Measurements from ENCODE around the gene MON1A.
"Not testable (repeated sequence)": the region's sequence is repeated elsewhere in the genome, so short reads cannot be mapped to it uniquely, and the experiment has no call there.

The MON1A gene

DNA sequence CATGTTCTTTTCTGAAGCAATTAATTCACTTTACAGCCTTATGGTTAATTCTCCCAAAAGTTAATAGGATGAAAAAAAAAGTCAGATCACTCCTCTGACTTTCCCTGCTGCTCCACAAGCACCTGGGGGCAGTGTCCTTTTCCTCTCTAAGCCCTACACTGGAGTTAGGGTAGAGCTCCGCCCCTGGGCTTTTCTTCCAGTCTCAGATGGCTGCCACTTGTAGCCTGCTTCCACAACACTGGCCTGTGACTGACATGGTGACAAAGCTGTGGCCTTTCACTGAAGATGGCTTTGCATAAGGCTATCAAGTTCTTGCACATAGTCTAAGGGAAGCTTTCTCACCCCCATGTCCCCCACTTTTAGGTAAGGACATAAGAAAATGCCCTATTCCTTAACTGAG, 1.3 kb upstream of the MON1A start:
- no peak for DNase-seq (ENCODE audit: low spot score)
- no peak overlapping the region for H3K27ac Mint-ChIP-seq
- H3K27me3 Mint-ChIP-seq (ENCODE audit: low read depth) = no peaks in the 10 kb centered on the region
- no peaks in the 10 kb centered on the region for H3K9me3 Mint-ChIP-seq
- no peaks in the 10 kb centered on the region for H3K36me3 Mint-ChIP-seq (ENCODE audit: low read depth)
- H3K4me3 Mint-ChIP-seq = peak overlapping the region; percentile 34
- peaks cover 16% of the 10 kb centered on the region for H3K4me1 Mint-ChIP-seq (ENCODE audit: low read depth)

DNA sequence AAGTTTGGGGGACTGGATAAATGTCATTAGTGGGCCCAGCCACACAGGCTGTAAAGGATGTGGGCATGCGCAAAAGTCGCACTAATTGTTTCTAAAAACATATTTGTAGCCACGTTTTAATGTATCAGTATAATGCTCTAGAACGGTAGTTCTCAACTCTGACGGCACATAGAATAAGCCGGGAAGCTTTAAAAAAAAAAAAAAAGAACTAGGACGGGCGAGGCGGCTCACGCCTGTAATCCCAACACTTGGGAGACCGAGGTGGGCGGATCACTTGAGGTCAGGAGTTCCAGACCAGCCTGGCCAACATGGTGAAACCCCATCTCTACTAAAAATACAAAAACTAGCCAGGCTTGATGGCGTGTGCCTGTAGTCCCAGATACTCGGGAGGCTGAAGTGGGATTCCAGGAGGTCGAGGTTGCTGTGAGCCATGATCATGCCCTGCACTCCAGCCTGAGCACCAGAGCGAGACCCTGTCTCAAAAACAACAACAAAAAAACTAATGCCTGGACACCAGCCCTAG, 618 bp upstream of the MON1A start:
- H3K9me3 Mint-ChIP-seq = no peaks in the 10 kb centered on the region
- no peaks in the 10 kb centered on the region for H3K36me3 Mint-ChIP-seq (ENCODE audit: low read depth)
- H3K4me1 Mint-ChIP-seq (ENCODE audit: low read depth) = peaks cover 18% of the 10 kb centered on the region
- H3K27me3 Mint-ChIP-seq (ENCODE audit: low read depth) = no peaks in the 10 kb centered on the region
- peak overlapping the region; percentile 74 for H3K27ac Mint-ChIP-seq
- H3K4me3 Mint-ChIP-seq = peak overlapping the region; percentile 86
- DNase-seq (ENCODE audit: low spot score) = no peak

DNA sequence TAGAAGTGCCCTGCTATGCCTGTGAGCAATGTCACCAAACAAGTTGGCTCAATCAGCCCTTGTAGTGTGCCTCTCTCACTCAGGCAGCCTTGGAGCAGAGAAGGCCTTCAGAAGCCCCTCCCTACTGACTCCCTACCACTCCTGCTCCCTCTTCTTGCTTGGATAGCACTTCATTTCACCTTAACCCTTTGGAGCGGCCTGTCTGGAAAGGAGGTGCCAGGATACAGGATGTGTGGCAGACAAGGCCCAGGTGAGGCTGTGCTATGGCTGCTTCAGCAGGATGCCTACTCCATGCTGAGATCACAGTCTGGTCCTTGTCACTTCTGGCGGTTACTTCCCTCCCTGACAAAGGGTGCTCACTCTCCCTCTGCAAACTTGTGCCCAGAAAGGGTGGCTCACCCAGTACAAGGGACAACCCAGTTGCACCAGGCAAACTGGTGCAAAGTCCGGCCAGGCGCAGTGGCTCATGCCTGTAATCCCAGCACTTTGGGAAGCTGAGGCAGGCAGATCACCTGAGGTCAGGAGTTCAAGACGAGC, 1.1 kb downstream of the MON1A start:
- H3K4me3 Mint-ChIP-seq = peak overlapping the region; percentile 86
- H3K36me3 Mint-ChIP-seq (ENCODE audit: low read depth) = no peaks in the 10 kb centered on the region
- H3K4me1 Mint-ChIP-seq (ENCODE audit: low read depth) = peaks cover 18% of the 10 kb centered on the region
- no peaks in the 10 kb centered on the region for H3K27me3 Mint-ChIP-seq (ENCODE audit: low read depth)
- no peaks in the 10 kb centered on the region for H3K9me3 Mint-ChIP-seq
- H3K27ac Mint-ChIP-seq = no peak overlapping the region
- no peak for DNase-seq (ENCODE audit: low spot score)

DNA sequence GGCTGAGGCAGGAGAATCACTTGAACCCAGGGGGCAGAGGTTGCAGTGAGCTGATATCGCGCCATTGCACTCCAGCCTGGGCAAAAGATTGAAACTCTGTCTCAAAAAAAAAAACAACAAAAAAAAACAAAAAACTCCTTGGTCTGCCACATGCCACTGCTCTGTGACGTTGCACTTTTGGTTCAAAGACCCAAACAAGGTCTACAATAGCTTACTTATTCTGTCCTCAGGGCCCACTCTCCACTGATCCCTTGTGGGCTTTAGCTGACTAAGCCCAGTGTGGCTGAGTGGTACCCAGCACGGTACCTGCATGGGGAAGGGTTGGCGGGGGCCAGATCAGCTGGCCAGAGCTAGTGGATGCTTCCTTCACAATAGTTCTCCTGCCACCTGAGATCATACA, 1.8 kb downstream of the MON1A start:
- H3K36me3 Mint-ChIP-seq (ENCODE audit: low read depth) = no peaks in the 10 kb centered on the region
- H3K4me3 Mint-ChIP-seq = no peak overlapping the region
- DNase-seq (ENCODE audit: low spot score) = no peak
- H3K27me3 Mint-ChIP-seq (ENCODE audit: low read depth) = no peaks in the 10 kb centered on the region
- no peak overlapping the region for H3K27ac Mint-ChIP-seq
- no peaks in the 10 kb centered on the region for H3K9me3 Mint-ChIP-seq
- H3K4me1 Mint-ChIP-seq (ENCODE audit: low read depth) = peaks cover 18% of the 10 kb centered on the region

DNA sequence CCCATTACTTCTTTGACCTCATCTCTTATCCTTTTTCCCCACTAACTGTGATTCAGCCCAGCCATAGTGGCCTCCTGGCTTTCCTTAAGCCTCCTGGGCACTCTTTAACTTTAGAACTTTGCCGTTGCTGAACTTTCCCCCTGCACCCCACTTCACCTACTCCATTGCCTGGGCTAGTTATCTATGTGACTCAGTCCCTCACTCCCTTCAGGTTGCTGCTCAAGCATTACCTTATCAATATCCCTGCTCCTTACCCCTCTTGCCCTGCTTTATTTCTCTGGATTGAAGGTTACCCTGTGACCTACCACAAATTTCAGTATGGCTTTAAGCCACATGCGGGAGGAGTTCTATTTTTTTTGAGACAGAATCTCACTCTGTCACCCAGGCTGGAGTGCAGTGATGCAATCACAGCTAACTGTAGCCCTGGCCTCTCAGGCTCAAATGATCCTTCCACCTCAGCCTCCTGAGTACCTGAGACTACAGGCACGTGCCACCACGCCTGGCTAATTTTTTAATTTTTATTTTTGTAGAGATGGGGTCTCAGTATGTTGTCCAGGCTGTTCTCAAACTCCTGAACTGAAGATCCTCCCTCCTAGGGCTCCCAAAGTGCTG, 3.4 kb downstream of the MON1A start:
- no peak for DNase-seq (ENCODE audit: low spot score)
- Mint-ChIP-seq H3K36me3 (ENCODE audit: low read depth) (no peaks in the 10 kb centered on the region), H3K4me1 (ENCODE audit: low read depth) (peaks cover 17% of the 10 kb centered on the region), H3K27me3 (ENCODE audit: low read depth) (no peaks in the 10 kb centered on the region), H3K9me3 (no peaks in the 10 kb centered on the region), H3K27ac (no peak overlapping the region), H3K4me3 (no peak overlapping the region)

DNA sequence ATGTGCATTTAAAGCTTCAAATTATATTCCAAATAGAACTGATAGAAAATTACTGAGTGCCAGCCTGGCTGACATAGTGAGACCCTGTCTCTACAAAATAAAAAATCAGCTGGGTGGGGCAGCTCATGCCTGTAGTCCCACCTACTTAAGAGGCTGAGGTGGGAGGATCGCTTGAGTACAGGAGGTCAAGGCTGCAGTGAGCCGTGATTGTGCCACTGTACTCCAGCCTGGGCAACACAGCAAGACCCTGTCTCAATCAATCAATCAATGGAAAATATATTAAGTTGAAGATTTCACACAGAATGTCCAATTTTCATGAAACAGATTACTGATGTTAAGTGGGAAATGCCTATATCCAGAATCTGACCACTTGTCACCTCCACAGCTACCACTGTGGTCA, 4.1 kb downstream of the MON1A start:
- DNase-seq (ENCODE audit: low spot score) = no peak
- no peak overlapping the region for H3K27ac Mint-ChIP-seq
- peaks cover 15% of the 10 kb centered on the region for H3K4me1 Mint-ChIP-seq (ENCODE audit: low read depth)
- no peaks in the 10 kb centered on the region for H3K27me3 Mint-ChIP-seq (ENCODE audit: low read depth)
- no peaks in the 10 kb centered on the region for H3K9me3 Mint-ChIP-seq
- H3K36me3 Mint-ChIP-seq (ENCODE audit: low read depth) = no peaks in the 10 kb centered on the region
- H3K4me3 Mint-ChIP-seq = no peak overlapping the region

DNA sequence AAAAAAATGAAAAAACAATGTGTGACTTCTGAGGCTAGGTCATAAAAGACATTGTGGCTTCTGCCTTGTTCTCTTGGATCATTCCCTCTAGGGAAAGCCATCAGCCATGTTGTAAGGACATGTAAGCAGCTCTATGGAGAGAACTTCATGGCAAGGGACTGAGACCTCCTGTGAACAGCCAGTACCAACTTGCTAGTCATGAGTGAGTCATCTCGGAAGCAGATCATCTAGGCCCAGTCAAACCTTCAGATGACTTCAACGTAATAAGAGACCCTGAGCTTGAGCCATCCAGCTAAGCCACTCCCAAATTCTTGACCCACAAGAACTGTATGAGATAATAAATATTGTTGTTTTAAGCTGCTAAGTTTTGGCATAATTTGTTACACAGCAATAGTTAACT, 4.9 kb downstream of the MON1A start:
- H3K27me3 Mint-ChIP-seq (ENCODE audit: low read depth) = no peaks in the 10 kb centered on the region
- H3K4me1 Mint-ChIP-seq (ENCODE audit: low read depth) = peaks cover 11% of the 10 kb centered on the region
- no peak for DNase-seq (ENCODE audit: low spot score)
- no peak overlapping the region for H3K4me3 Mint-ChIP-seq
- H3K27ac Mint-ChIP-seq = no peak overlapping the region
- H3K9me3 Mint-ChIP-seq = no peaks in the 10 kb centered on the region
- no peaks in the 10 kb centered on the region for H3K36me3 Mint-ChIP-seq (ENCODE audit: low read depth)

DNA sequence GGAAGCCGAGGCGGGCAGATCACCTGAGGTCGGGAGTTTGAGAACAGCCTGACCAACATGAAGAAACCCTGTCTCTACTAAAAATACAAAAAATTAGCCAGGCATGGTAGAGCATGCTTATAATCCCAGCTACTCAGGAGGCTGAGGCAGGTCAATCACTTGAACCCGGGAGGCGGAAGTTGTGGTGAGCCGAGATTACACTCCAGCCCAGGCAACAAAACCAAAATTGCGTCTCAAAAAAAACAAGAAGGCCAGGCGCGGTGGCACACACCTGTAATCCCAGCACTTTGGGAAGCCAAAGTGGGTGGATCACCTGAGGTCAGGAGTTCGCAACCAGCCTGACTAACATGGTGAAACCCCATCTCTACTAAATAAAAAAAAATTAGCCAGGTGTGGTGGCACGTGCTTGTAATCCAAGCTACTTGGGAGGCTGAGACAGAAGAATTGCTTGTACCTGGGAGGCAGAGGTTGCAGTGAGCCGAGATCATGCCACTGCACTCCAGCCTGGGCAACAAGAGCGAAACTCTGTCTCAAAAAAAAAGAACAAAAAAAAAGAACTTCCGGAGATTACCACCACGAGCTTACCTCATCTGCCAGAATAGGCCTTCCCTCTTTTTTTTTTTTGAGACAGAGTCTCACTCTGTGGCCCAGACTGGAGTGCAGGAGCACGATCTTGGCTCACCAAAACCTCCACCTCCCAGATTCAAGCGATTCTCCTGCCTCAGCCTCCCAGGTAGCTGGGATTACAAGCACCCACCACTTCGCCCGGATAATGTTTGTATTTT, 11.6 kb downstream of the MON1A start:
- H3K4me1 Mint-ChIP-seq (ENCODE audit: low read depth); H3K27me3 Mint-ChIP-seq (ENCODE audit: low read depth); H3K4me3 Mint-ChIP-seq; H3K27ac Mint-ChIP-seq; H3K9me3 Mint-ChIP-seq; H3K36me3 Mint-ChIP-seq (ENCODE audit: low read depth); DNase-seq (ENCODE audit: low spot score): not testable (repeated sequence)

DNA sequence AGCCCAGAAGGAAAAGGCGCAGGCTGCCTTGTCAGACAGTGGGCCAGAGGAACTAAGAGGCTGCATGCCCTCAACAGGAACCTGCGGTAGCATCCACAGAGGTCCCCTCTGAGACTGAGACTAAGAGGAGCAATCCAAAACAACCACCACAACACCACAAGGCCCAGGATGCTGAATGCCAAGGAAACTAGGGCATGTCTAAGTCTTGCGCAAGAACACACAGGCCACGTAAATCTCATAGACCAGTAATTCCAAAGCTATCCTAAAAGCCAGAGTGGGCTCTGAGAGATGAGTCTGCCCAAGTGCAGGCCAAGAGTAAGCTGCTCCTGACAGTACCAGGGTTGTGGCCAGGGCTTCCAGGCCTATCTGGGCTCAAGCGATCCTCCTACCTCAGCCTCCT, 12.9 kb downstream of the MON1A start:
- Mint-ChIP-seq H3K36me3 (ENCODE audit: low read depth) (peaks cover 5% of the 10 kb centered on the region), H3K9me3 (no peaks in the 10 kb centered on the region), H3K27ac (no peak overlapping the region), H3K4me3 (no peak overlapping the region), H3K27me3 (ENCODE audit: low read depth) (no peaks in the 10 kb centered on the region), H3K4me1 (ENCODE audit: low read depth) (no peaks in the 10 kb centered on the region)
- no peak for DNase-seq (ENCODE audit: low spot score)

DNA sequence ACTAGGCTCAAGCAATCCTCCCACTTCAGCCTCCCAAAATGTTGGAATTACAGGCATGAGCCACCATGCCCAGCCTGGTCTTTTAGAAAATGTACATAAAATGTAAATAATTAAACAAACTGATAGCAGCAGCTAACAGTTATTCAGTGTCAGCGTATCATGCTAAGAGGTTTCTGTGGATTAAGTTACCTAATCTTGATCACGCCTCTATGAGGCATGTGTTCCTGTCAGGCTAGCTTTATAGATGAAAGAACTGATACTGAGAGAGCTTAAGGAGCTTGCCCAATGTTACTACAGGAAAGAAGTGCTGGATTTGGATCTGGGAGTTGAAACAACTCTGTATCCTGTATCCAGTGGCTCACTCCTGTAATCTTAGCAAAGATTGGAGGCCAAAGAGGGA, 14.7 kb downstream of the MON1A start:
- H3K27ac Mint-ChIP-seq = no peak overlapping the region
- H3K4me1 Mint-ChIP-seq (ENCODE audit: low read depth) = no peaks in the 10 kb centered on the region
- H3K9me3 Mint-ChIP-seq = no peaks in the 10 kb centered on the region
- peaks cover 11% of the 10 kb centered on the region for H3K36me3 Mint-ChIP-seq (ENCODE audit: low read depth)
- H3K4me3 Mint-ChIP-seq = no peak overlapping the region
- no peak for DNase-seq (ENCODE audit: low spot score)
- H3K27me3 Mint-ChIP-seq (ENCODE audit: low read depth) = no peaks in the 10 kb centered on the region

DNA sequence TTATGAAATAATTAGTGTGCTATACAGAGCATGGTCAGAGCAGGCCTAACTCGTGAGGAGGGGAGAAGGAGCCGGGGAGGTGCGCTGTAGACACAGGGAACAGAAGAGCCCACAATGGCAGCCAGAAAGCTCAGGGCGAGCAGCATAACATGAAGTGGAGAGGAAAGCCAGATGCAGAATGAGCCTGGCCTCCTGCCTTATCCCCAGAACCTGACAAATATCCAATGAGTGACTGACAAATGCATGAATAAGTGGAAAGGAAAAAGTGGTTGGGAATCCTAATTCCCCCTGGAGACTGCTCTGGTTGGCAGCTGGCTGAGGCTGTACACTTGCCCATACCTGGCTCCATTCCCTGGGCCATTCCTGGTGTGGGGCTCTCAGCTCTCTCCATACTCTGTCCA, 16.7 kb downstream of the MON1A start:
- Mint-ChIP-seq H3K4me3 (no peak overlapping the region), H3K27ac (no peak overlapping the region), H3K36me3 (ENCODE audit: low read depth) (peaks cover 13% of the 10 kb centered on the region), H3K27me3 (ENCODE audit: low read depth) (no peaks in the 10 kb centered on the region), H3K9me3 (no peaks in the 10 kb centered on the region), H3K4me1 (ENCODE audit: low read depth) (no peaks in the 10 kb centered on the region)
- no peak for DNase-seq (ENCODE audit: low spot score)

DNA sequence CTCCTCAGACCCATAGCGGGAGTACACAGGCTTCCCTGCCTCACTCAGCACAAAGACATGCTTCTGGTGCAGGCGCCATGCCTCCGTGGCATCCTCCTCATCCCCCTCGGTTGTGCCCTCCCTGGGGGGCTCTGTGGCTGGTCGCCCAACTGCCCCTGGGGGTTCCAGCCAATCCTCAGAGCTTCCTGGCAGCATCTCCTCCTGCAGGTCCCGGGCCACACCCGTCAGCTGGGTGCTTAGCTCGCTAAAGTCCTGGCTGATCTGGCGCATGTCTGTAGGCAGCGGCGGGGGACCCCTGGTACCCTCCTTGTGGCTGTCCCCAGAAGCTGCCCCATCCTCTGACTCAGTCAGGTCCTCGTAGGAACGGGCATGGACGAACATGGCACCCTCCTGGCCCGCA, 18.0 kb downstream of the MON1A start:
- Mint-ChIP-seq H3K9me3 (no peaks in the 10 kb centered on the region), H3K4me3 (no peak overlapping the region), H3K27ac (no peak overlapping the region), H3K36me3 (ENCODE audit: low read depth) (peaks cover 12% of the 10 kb centered on the region), H3K27me3 (ENCODE audit: low read depth) (no peaks in the 10 kb centered on the region), H3K4me1 (ENCODE audit: low read depth) (peaks cover under 1% of the 10 kb centered on the region)
- DNase-seq (ENCODE audit: low spot score) = no peak

DNA sequence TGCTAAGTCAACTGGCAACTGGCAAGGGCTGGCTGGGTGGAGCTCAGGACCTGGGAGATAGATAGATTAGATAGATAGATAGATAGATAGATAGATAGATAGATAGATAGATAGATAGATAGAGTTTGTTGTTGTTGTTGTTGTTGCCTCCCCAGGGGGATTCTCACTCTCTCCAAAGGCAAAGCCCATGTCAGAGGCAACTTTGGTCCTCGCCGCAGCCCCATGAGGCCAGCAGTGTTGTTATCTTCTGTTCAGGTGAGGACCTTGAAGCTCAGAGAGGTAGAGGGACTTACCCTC, 18.5 kb downstream of the MON1A start:
- Mint-ChIP-seq H3K4me3 (no peak overlapping the region), H3K4me1 (ENCODE audit: low read depth) (peaks cover 3% of the 10 kb centered on the region), H3K9me3 (no peaks in the 10 kb centered on the region), H3K27me3 (ENCODE audit: low read depth) (no peaks in the 10 kb centered on the region), H3K27ac (no peak overlapping the region), H3K36me3 (ENCODE audit: low read depth) (peaks cover 12% of the 10 kb centered on the region)
- DNase-seq (ENCODE audit: low spot score) = no peak

DNA sequence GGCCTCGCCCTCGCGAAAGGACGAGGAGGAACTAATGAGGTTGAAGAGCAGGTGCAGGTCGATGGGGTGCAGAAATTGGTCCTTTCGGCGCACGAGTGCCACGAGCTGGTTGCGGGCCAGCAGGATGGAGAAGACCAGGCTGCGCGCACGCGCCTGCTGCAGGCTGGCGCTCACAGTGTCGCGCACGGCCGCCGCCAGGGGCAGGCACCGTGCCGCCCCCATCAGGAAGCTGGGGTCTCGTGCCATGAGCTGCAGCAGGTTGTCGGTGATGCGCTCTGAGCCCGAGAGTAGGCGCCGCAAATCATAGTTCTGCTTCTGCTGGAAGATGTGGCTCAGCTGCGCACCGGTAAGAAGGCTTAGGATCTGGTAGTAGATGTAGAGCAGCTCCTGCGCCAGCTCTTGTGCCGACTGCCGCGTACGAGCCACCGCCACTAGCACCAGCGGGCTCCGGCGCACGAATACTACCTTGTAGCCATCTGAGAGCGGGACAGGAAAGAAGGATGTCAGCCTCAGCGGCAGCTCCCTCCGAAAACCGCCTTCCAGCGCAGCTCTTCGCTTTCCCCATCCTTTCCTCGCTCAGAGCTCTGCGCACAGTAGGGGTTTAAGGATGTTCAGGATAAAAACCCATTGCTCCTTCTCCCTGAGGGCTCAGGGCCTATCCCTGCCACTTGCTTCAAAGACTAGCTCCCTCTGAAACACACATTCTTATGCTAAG, 19.0 kb downstream of the MON1A start:
- peaks cover 8% of the 10 kb centered on the region for H3K4me1 Mint-ChIP-seq (ENCODE audit: low read depth)
- peaks cover 12% of the 10 kb centered on the region for H3K36me3 Mint-ChIP-seq (ENCODE audit: low read depth)
- H3K4me3 Mint-ChIP-seq = no peak overlapping the region
- H3K27me3 Mint-ChIP-seq (ENCODE audit: low read depth) = no peaks in the 10 kb centered on the region
- no peak overlapping the region for H3K27ac Mint-ChIP-seq
- no peak for DNase-seq (ENCODE audit: low spot score)
- H3K9me3 Mint-ChIP-seq = no peaks in the 10 kb centered on the region

Measured in T-helper 2 cell treated with Interferon-gamma antibody and Interleukin-4, amounts not matched to agents 5 μg/mL and 100 μg/mL, for 36 hours (primary cell).